ENCODE measurements around the gene ZBED3.

GRCh38 chr5:77031891-77032290 is 55.2 kb downstream of the ZBED3 start:
- TF ChIP-seq CTCF (IDR thresholded peaks at IDR 0.05): no peak
- no peak for TF ChIP-seq POLR2A (IDR thresholded peaks at IDR 0.05)
